Astrocyte (in vitro differentiated cells and primary cell): ENCODE results near the gene CRIM1.

Source experiments
- CTCF ChIP-seq: IDR thresholded peaks from 2 replicates; pipeline ENCODE4 v1.5.1; 2011; ENCODE audit warnings: low read depth, mild to moderate bottlenecking, inconsistent platforms, low read length, moderate library complexity; ENCODE audit not compliant: insufficient read depth
- EZH2 ChIP-seq: IDR thresholded peaks from 2 replicates; pipeline ENCODE4 v1.6.1; 2012; ENCODE audit warnings: mild to moderate bottlenecking, low read length, inconsistent platforms; ENCODE audit not compliant: insufficient read depth

- TF ChIP-seq CTCF (no peak), EZH2 (no peak)
Observed at GRCh38 chr2:36559221-36559942, 203.8 kb downstream of the CRIM1 start.
